Astrocyte (in vitro differentiated cells and primary cell): ENCODE results near the gene ELMO2.

Experiments used
- CTCF ChIP-seq: IDR thresholded peaks from 2 replicates; pipeline ENCODE4 v1.5.1; 2011; ENCODE audit warnings: low read depth, mild to moderate bottlenecking, inconsistent platforms, low read length, moderate library complexity; ENCODE audit not compliant: insufficient read depth
- EZH2 ChIP-seq: IDR thresholded peaks from 2 replicates; pipeline ENCODE4 v1.6.1; 2012; ENCODE audit warnings: mild to moderate bottlenecking, low read length, inconsistent platforms; ENCODE audit not compliant: insufficient read depth

- TF ChIP-seq CTCF (no peak), EZH2 (no peak)
These were observed 24.7 kb upstream of the ELMO2 start for GRCh38 chr20:46430921-46431712.
